Measurements from ENCODE around the gene ITGA11.

Gene ITGA11

GRCh38 chr15:68382286-68383007, 49.5 kb downstream of the ITGA11 start:
- in situ Hi-C loops (cut with HindIII; ENCODE audit: low pct_ligation_motif_present, low sequenced_read_pairs) = no loop called here
- Histone ChIP-seq H3K4me3 (ENCODE audit: low read depth, low read length) (no peak overlapping the region), H3K36me3 (replicated peaks) (peaks cover 10% of the 10 kb centered on the region), H3K27ac (no peak overlapping the region), H3K27me3 (replicated peaks) (no peaks in the 10 kb centered on the region)
- DNase-seq = no peak
- no peak for TF ChIP-seq CTCF (IDR thresholded peaks at IDR 0.05; ENCODE audit: low read depth, low read length, missing control alignments)

GRCh38 chr15:68380456-68380855, 51.5 kb downstream of the ITGA11 start:
- Histone ChIP-seq H3K27me3 (replicated peaks) (no peaks in the 10 kb centered on the region), H3K36me3 (replicated peaks) (peaks cover 10% of the 10 kb centered on the region), H3K4me3 (ENCODE audit: low read depth, low read length) (no peak overlapping the region), H3K27ac (no peak overlapping the region)
- in situ Hi-C loops (cut with HindIII; ENCODE audit: low pct_ligation_motif_present, low sequenced_read_pairs) = no loop called here
- no peak for TF ChIP-seq CTCF (IDR thresholded peaks at IDR 0.05; ENCODE audit: low read depth, low read length, missing control alignments)
- no peak for DNase-seq

GRCh38 chr15:68379759-68380290, 52.1 kb downstream of the ITGA11 start:
- H3K27me3 ChIP-seq (replicated peaks) = no peaks in the 10 kb centered on the region
- no peak overlapping the region for H3K27ac ChIP-seq
- TF ChIP-seq CTCF (IDR thresholded peaks at IDR 0.05; ENCODE audit: low read depth, low read length, missing control alignments) = no peak
- H3K4me3 ChIP-seq (ENCODE audit: low read depth, low read length) = no peak overlapping the region
- in situ Hi-C loops (cut with HindIII; ENCODE audit: low pct_ligation_motif_present, low sequenced_read_pairs) = no loop called here
- peaks cover 10% of the 10 kb centered on the region for H3K36me3 ChIP-seq (replicated peaks)
- no peak for DNase-seq

GRCh38 chr15:68379058-68379758, 52.8 kb downstream of the ITGA11 start:
- H3K27ac ChIP-seq = no peak overlapping the region
- in situ Hi-C loops (cut with HindIII; ENCODE audit: low pct_ligation_motif_present, low sequenced_read_pairs) = no loop called here
- no peak overlapping the region for H3K4me3 ChIP-seq (ENCODE audit: low read depth, low read length)
- TF ChIP-seq CTCF (IDR thresholded peaks at IDR 0.05; ENCODE audit: low read depth, low read length, missing control alignments) = no peak
- DNase-seq = no peak
- no peaks in the 10 kb centered on the region for H3K27me3 ChIP-seq (replicated peaks)
- H3K36me3 ChIP-seq (replicated peaks) = peaks cover 10% of the 10 kb centered on the region

- no peak for TF ChIP-seq CTCF (IDR thresholded peaks at IDR 0.05; ENCODE audit: low read depth, low read length, missing control alignments)
- H3K27me3 ChIP-seq (replicated peaks) = no peaks in the 10 kb centered on the region
- no peak for DNase-seq
- no peak overlapping the region for H3K27ac ChIP-seq
- H3K4me3 ChIP-seq (ENCODE audit: low read depth, low read length) = no peak overlapping the region
- in situ Hi-C loops (cut with HindIII; ENCODE audit: low pct_ligation_motif_present, low sequenced_read_pairs) = no loop called here
- peaks cover 11% of the 10 kb centered on the region for H3K36me3 ChIP-seq (replicated peaks)
These were observed 53.4 kb downstream of the ITGA11 start for GRCh38 chr15:68378595-68378994.

Data from brain microvascular endothelial cell (primary cell).